Inferior parietal cortex (tissue), 1 donor: ENCODE data around the gene DPAGT1.

ENCODE experiments used
- DNase-seq: peaks from one replicate; pipeline ENCODE4 v3.0.0-alpha.2; 2016; ENCODE audit errors: extremely low spot score

DPAGT1 gene

DNA sequence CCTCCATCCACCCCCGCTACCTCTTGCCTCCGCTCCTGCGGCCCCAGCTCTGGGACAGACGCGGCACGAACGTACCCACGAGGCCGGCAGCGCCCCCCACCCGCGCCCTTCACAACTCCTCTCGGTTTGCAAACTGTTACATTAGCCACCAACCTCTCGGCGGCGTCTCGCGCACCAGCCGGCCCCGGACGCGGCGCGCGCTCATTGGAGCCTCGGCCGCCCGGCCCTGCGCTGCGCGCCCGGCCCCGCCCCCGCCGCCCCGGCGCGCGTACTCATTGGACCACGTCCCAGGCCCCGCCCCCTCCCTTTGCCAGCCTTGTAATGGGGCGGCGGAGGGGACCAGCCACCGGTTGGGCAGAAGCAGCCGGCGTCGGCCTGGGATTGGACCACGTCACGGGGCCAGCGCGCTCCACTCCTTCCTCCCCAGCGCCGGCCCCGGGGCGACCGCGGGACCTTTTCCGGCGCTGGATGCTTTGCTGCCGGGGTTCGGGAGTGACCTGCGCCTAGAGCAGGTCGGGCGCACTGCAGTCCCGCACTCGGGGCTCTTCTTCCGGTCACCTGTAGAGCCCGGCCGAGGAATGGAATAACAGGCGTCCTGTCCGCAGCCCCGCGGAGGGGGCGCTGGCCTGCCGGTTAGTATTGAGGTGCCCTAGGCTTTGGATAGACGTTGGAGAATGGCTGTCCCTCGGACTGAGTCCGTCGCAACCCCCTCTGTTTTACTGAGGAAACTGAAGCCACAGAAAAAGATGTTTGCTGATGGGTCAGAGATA, 44.5 kb downstream of the DPAGT1 start, which contains the start of gene HYOU1:
HYOU1 (minus strand) TSS at position 206 of the 770 bp plus-strand sequence. CDS start 1,045 bp downstream, outside the sequence.
- peak; percentile 90 for DNase-seq

DNA sequence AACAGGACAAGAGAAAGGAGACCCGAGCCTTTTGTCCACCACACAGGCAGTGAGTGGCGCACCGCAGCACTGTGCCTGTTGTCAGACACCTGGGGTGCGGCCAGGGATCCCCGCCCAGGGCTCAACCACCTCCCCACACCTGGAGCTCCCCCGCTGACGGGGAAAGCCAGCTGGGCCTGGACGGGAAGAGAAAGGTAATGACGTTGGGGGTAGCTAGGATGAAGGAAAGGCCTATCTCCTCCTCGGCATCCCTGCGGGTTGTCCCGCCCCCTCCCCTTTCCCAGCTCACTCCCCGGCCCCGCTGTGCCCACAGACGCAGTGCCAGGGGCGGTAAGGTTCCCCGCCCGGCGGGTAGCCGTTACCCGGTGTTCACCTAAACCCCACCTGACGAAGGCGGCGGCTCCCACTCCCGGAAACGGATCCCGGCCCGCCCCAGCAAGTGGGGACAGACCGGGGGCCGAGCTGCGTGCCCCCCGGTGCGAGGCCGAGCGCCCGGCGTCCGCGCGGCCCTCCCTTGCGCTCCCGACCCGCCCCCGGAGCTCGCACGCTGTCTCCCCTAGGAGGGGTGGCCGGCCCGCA, 45.1 kb downstream of the DPAGT1 start:
- DNase-seq = no peak

DNA sequence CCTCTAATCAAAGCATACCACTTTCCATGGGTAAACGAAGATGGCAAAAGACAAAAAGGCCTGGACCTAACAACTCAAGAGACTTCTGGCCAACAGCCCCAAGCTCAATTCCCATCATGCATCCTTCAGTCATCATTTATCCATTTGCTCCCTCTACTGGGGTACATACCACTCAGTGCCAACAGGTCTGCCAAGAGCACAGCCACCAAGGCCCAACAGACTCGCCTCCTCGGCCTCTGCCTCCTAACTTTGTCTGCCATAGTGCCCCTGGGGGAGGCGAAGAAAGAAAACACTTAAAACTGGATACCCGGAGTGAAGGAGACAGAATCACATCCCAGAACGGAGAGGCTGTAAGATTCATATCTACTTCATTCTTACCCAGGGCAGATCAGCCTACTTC, 45.8 kb downstream of the DPAGT1 start:
- DNase-seq = no peak

DNA sequence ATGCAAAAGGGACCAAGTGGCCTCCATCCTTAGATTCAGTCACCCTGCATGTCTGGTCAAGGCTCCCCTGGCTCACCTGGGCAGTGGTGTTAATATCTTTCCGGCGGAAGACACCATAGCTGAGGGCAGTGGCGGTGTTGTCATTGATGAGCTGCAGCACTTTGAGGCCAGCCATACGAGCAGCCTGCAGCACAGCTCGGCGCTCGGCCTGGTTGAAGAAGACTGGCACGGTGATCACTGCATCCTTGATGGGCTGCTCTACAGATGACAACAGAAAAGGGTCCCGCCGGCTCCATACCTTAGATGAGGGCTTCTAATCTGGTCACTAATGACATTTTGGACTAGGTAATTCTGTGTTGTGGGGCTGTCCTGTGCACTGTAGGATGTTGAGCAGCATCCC, 47.2 kb downstream of the DPAGT1 start:
- no peak for DNase-seq

DNA sequence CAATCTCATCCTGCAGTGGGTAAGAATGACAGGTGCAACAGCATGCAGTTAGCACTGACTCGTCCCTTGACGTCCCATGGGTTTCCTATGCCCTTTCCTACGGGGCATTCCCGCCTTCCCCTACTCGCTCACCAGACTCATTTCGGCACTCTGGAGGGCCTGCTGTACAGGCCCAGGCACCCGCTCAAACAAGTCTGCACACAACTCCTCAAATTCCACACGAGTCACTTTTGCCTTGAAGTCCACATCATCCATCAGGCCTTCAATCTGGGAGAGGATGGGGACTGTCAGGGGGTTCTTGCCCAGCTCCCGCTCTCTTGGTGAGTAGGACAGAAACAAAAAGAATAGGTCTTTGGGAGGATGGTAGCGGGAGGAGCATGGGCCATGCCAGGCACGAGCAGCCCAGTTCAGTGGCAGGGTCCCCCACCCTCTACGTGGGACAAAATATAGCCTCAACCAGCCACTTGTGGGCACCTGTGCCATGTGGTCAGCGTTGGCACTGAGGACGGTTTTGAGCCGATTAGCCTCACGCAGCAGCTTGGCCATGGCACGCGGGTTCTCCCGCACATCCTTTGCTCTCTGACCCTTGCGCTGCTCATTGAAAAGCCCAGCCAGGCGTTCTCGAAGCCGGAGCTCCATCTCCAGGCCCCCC, 49.4 kb downstream of the DPAGT1 start:
- no peak for DNase-seq

DNA sequence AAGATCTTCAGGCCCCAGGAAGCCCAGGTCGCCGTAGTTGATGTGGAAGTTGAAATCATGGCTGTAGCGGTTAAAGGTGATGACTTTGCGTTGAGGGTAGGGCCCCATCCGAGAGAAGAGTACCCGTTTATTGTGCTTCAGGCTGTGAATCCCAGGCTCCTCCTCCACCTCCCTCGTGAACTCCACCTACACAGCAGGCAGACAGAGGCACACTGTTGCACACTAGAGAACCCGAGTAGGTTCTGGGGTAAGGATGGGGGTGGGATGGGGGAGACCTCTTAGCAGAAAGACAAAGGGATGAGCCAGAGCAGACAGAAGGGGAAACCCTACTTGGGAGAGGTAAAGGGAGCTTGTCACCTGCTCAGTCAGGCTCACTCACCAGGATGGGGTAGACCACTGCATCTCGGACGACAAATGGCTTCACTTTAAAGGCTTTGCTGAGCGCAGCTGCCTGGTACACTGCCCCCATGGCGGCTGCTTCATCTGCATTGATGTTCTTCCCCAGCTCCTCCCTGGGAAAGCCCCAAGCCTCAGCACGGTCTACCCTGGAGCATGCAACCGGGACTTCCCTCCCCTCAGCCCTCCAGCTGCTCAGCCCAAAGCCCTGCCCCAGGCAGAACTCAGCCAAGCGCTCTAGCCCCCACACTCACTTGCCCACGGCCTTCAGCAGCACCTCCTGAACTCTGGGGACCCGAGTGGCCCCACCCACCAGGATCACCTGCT, 50.1 kb downstream of the DPAGT1 start:
- no peak for DNase-seq

DNA sequence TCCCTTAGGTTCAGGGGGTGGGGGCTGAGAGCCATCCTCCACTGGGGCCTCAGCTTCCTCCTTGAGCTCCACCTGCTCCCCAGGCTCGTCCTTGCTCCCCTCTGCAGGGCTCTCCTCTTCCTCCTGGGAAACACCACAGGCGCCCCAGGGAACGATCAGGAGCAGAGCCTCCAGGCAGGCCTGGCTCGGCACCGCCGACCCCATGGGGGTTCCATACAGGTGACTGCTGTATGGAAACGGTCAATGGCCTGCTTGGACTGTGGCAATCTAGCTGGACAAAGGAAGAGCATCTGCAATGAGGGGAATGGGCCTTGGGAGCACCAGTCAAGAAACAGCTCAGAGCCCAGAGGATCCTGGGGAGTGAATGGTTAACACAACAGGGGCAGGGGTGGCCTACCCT, 52.6 kb downstream of the DPAGT1 start:
- no peak for DNase-seq

DNA sequence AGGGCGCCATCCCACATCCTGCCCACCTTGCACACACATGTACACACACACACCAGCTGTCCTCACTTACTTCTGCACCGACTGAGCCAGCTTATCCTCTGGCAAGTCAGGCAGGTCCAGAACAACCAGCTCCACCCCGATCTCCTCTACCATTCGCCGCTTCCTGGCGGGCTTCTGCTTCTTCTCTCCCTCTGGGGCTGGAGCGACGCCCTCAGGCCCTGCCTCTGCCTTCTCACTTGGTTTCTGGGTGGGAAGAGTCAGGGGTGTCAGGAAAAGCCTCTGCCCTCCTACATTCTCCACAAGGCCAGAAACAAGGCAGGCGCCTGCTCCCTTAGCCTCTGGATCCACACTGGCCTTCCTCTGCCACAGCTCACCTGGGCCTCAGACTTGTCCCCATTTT, 53.0 kb downstream of the DPAGT1 start:
- no peak for DNase-seq

DNA sequence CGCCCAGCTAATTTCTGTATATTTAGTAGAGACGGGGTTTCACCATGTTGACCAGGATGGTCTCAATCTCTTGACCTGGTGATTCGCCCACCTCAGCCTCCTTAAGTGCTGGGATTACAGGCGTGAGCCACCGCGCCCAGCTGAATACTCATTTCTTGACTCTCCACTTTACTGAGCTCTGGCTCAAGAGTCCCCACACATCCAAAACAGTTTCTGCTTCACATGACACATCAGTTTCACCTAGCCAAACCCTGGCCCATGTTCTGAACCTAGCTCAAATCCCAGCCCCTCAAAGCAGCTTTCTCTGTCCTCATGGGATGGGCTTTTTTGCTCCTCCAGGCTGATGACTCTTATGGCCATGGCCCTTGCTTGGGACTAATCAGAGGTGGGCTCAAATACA, 54.4 kb downstream of the DPAGT1 start:
- no peak for DNase-seq
